Fibroblast of lung (primary cell): ENCODE data around the gene RUSC1. TPM values are rescaled to one million over a fixed set of nuclear protein-coding genes. Genes with fewer than 3 reads are reported as not detected.

Source experiments
- DNase-seq, 2 donors: peaks; one replicate each; pipeline versions ENCODE4 v3.0.0 to v3.0.0-alpha.2; 2010; ENCODE audit warnings: low read depth in 2 of 2
- H2AFZ ChIP-seq: 2 replicates; pipeline ENCODE4 v1.5.1; 2012; ENCODE audit warnings: low read length, control low read depth, inconsistent platforms
- H3K27ac ChIP-seq: 2 replicates; pipeline ENCODE4 v1.5.1; 2011; ENCODE audit warnings: low read length, control low read depth; ENCODE audit not compliant: insufficient read depth
- H3K27me3 ChIP-seq: 2 replicates; pipeline ENCODE4 v1.5.1; 2011; ENCODE audit warnings: mild to moderate bottlenecking, low read length; ENCODE audit not compliant: control insufficient read depth, insufficient read depth
- H3K36me3 ChIP-seq: 2 replicates; pipeline ENCODE4 v1.5.1; 2011; ENCODE audit warnings: low read length; ENCODE audit not compliant: control insufficient read depth, insufficient read depth
- H3K4me1 ChIP-seq: 2 replicates; pipeline ENCODE4 v1.5.1; 2011; ENCODE audit warnings: low read length; ENCODE audit not compliant: control insufficient read depth, insufficient read depth; ENCODE audit errors: extremely low read depth
- H3K4me2 ChIP-seq: 2 replicates; pipeline ENCODE4 v1.5.1; 2011; ENCODE audit warnings: low read length, control low read depth; ENCODE audit not compliant: insufficient read depth; ENCODE audit errors: extremely low read depth
- H3K4me3 ChIP-seq, 4 experiments: fragments of 200-600 bp in 1 of 4; sonication (generic) in 1 of 4; replicated peaks in 1 of 4; 2 replicates each; pipeline ENCODE4 v1.5.1; 2011 to 2016; ENCODE audit warnings: low read length in 4 of 4, low read depth in 3 of 4, mild to moderate bottlenecking in 3 of 4, control low read depth in 2 of 4, inconsistent platforms in 1 of 4, mixed read lengths in 1 of 4; ENCODE audit not compliant: insufficient read depth in 1 of 4; ENCODE audit errors: control extremely low read depth in 1 of 4
- H3K79me2 ChIP-seq: 2 replicates; pipeline ENCODE4 v1.5.1; 2012; ENCODE audit warnings: mild to moderate bottlenecking, low read length, inconsistent platforms; ENCODE audit not compliant: control insufficient read depth, insufficient read depth
- H3K9ac ChIP-seq: 2 replicates; pipeline ENCODE4 v1.5.1; 2011; ENCODE audit warnings: mild to moderate bottlenecking, low read length, control low read depth; ENCODE audit not compliant: insufficient read depth
- H3K9me3 ChIP-seq: 2 replicates; pipeline ENCODE4 v1.5.1; 2012; ENCODE audit warnings: low read depth, low read length; ENCODE audit not compliant: control insufficient read depth, insufficient read depth
- H4K20me1 ChIP-seq: 2 replicates; pipeline ENCODE4 v1.5.1; 2011; ENCODE audit warnings: low read length; ENCODE audit not compliant: control insufficient read depth, insufficient read depth; ENCODE audit errors: extremely low read depth
- CTCF ChIP-seq, 2 donors: IDR thresholded peaks in 1 of 2; conservative IDR thresholded peaks in 1 of 2; 1 replicate in 1 of 2; 2 replicates in 1 of 2; pipeline ENCODE4 v1.5.1; 2011 to 2012; ENCODE audit warnings: low read length in 2 of 2, control low read depth in 1 of 2, inconsistent platforms in 1 of 2, low read depth in 1 of 2, mild to moderate bottlenecking in 1 of 2
- EZH2 ChIP-seq: IDR thresholded peaks from 2 replicates; pipeline ENCODE4 v1.5.1; 2012; ENCODE audit warnings: low read length, control low read depth, mild to moderate bottlenecking; ENCODE audit errors: missing control alignments
- polyA plus RNA-seq, 2 donors: library from polyadenylated mRNA; depleted of rRNA in 1 of 2; stranded (reverse) in 1 of 2; unstranded in 1 of 2; fragments of >200 nt; gene quantifications; 2 replicates each; pipeline ENCODE4 v1.2.1, GENCODE V29; 2011 to 2012; ENCODE audit warnings: missing spikeins in 1 of 2
- total RNA-seq: library from RNA; depleted of rRNA; stranded (reverse); fragments of >200 nt; gene quantifications from 2 replicates; pipeline ENCODE4 v1.2.1, GENCODE V29; 2014

The RUSC1 gene
- total and polyA plus RNA-seq, 2 donors (not counting 1 experiment from before 2014, with no cell fraction given) = 12.6 to 16.4 TPM

- Histone ChIP-seq H3K27ac (peak within 1 kb of the TSS; percentile 89), H3K36me3 (peaks cover 7% of the 10 kb centered on the region), H3K9me3 (no peaks in the 10 kb centered on the region), H3K4me3 (peak within 1 kb of the TSS; percentile 61 to 98 (median 74)), H3K4me2 (peak within 1 kb of the TSS; percentile 90), H2AFZ (peak within 1 kb of the TSS; percentile 79), H4K20me1 (no peaks in the 10 kb centered on the region), H3K9ac (peak within 1 kb of the TSS; percentile 69), H3K4me1 (peaks cover 6% of the 10 kb centered on the region), H3K27me3 (no peaks in the 10 kb centered on the region), H3K79me2 (peaks cover 37% of the 10 kb centered on the region)
- peak; percentile 99 for DNase-seq
- TF ChIP-seq EZH2 = no peak
- TF ChIP-seq CTCF (conservative IDR thresholded peaks at IDR 0.05 in 1 of 2, IDR thresholded peaks at IDR 0.05 in 1 of 2; ENCODE audit: low read depth in 1 of 2, low read length in 2 of 2) = no peak
Measured at GRCh38 chr1:155308493-155309422, 11.9 kb upstream of the RUSC1 start, which contains the start of gene FDPS. Gene FDPS, plus strand, starts transcription at chr1:155308866. Its CDS starts 924 bp downstream, at chr1:155309790.

- no peak for DNase-seq
- H3K9me3 ChIP-seq = no peaks in the 10 kb centered on the region
- H3K79me2 ChIP-seq = peaks cover 37% of the 10 kb centered on the region
- H3K27me3 ChIP-seq = no peaks in the 10 kb centered on the region
- TF ChIP-seq CTCF (conservative IDR thresholded peaks at IDR 0.05 in 1 of 2, IDR thresholded peaks at IDR 0.05 in 1 of 2; ENCODE audit: low read depth in 1 of 2, low read length in 2 of 2) (no peak), EZH2 (no peak)
- peaks cover 9% of the 10 kb centered on the region for H3K36me3 ChIP-seq
- H3K4me2 ChIP-seq = peak overlapping the region; percentile 90
- H3K4me1 ChIP-seq = peaks cover 6% of the 10 kb centered on the region
- H3K4me3 ChIP-seq = peak overlapping the region; percentile 61 to 98 (median 74)
- no peak overlapping the region for H2AFZ ChIP-seq
- H3K9ac ChIP-seq = peak overlapping the region; percentile 69
- H3K27ac ChIP-seq = peak overlapping the region; percentile 89
- no peaks in the 10 kb centered on the region for H4K20me1 ChIP-seq
Measured at GRCh38 chr1:155309423-155310021, 11.2 kb upstream of the RUSC1 start.

GRCh38 chr1:155313261-155313660 is 7.4 kb upstream of the RUSC1 start:
- H3K79me2 ChIP-seq = peaks cover 39% of the 10 kb centered on the region
- no peak overlapping the region for H3K4me3 ChIP-seq
- no peak overlapping the region for H3K27ac ChIP-seq
- H3K27me3 ChIP-seq = no peaks in the 10 kb centered on the region
- H2AFZ ChIP-seq = no peak overlapping the region
- no peaks in the 10 kb centered on the region for H3K9me3 ChIP-seq
- H3K9ac ChIP-seq = no peak overlapping the region
- H3K4me2 ChIP-seq = no peak overlapping the region
- DNase-seq = no peak
- peaks cover 16% of the 10 kb centered on the region for H3K36me3 ChIP-seq
- H3K4me1 ChIP-seq = peaks cover 6% of the 10 kb centered on the region
- H4K20me1 ChIP-seq = no peaks in the 10 kb centered on the region
- TF ChIP-seq EZH2 (no peak), CTCF (conservative IDR thresholded peaks at IDR 0.05 in 1 of 2, IDR thresholded peaks at IDR 0.05 in 1 of 2; ENCODE audit: low read depth in 1 of 2, low read length in 2 of 2) (no peak)
